Neuronal stem cell (in vitro differentiated cells): Measurements from ENCODE around the gene SLC26A4.
A peak's percentile ranks its signal among the peaks of the same experiment; 100 is the strongest.

ENCODE experiments used
- DNase-seq: peaks from one replicate; pipeline ENCODE4 v3.0.0-alpha.2; 2013; ENCODE audit warnings: low spot score
- H2AFZ ChIP-seq: one replicate; pipeline ENCODE4 v1.6.1; 2013; ENCODE audit warnings: mild to moderate bottlenecking, low read length, inconsistent platforms
- H2AK5ac ChIP-seq: 2 replicates; pipeline ENCODE4 v1.6.1; 2013; ENCODE audit warnings: low read depth, mild to moderate bottlenecking, inconsistent platforms, low read length, moderate library complexity, mixed read lengths
- H2BK120ac ChIP-seq: 2 replicates; pipeline ENCODE4 v1.6.1; 2013; ENCODE audit warnings: low read depth, mild to moderate bottlenecking, inconsistent platforms, low read length, moderate library complexity, mixed read lengths
- H2BK12ac ChIP-seq: one replicate; pipeline ENCODE4 v1.6.1; 2013; ENCODE audit warnings: low read length, inconsistent platforms
- H2BK15ac ChIP-seq: 2 replicates; pipeline ENCODE4 v1.6.1; 2013; ENCODE audit warnings: mild to moderate bottlenecking, low read length, inconsistent platforms, mixed read lengths
- H2BK5ac ChIP-seq: one replicate; pipeline ENCODE4 v1.6.1; 2013; ENCODE audit warnings: inconsistent platforms, mild to moderate bottlenecking, low read length, moderate library complexity
- H3K14ac ChIP-seq: one replicate; pipeline ENCODE4 v1.6.1; 2013; ENCODE audit warnings: low read length, inconsistent platforms
- H3K18ac ChIP-seq: 2 replicates; pipeline ENCODE4 v1.6.1; 2013; ENCODE audit warnings: low read length, inconsistent platforms
- H3K23ac ChIP-seq: 2 replicates; pipeline ENCODE4 v1.6.1; 2013; ENCODE audit warnings: low read depth, mild to moderate bottlenecking, mixed read lengths, low read length, inconsistent platforms; ENCODE audit not compliant: poor library complexity
- H3K27ac ChIP-seq: replicated peaks from 3 replicates; pipeline ENCODE4 v1.5.1; 2013; ENCODE audit warnings: low read length, inconsistent platforms
- H3K27me3 ChIP-seq, 3 experiments: 2 replicates each; pipeline ENCODE4 v1.6.1; 2013; ENCODE audit warnings: low read length in 3 of 3, mild to moderate bottlenecking in 2 of 3, inconsistent platforms in 1 of 3, low read depth in 1 of 3, mixed read lengths in 1 of 3, moderate library complexity in 1 of 3; ENCODE audit not compliant: control insufficient read depth in 3 of 3, insufficient read depth in 3 of 3
- H3K36me3 ChIP-seq, 2 donors: replicated peaks in 1 of 2; 2 replicates each; pipeline ENCODE4 v1.6.1; 2013; ENCODE audit warnings: low read length in 2 of 2; ENCODE audit not compliant: control insufficient read depth in 2 of 2, insufficient read depth in 2 of 2
- H3K4ac ChIP-seq: 2 replicates; pipeline ENCODE4 v1.6.1; 2013; ENCODE audit warnings: inconsistent platforms, mild to moderate bottlenecking, low read length, moderate library complexity
- H3K4me1 ChIP-seq, 2 donors: 1 replicate in 1 of 2; 2 replicates in 1 of 2; pipeline ENCODE4 v1.6.1; 2013; ENCODE audit warnings: low read length in 2 of 2, low read depth in 1 of 2; ENCODE audit not compliant: control insufficient read depth in 2 of 2, insufficient read depth in 1 of 2
- H3K4me2 ChIP-seq: one replicate; pipeline ENCODE4 v1.6.1; 2013; ENCODE audit warnings: mild to moderate bottlenecking, low read length, inconsistent platforms; ENCODE audit not compliant: insufficient read depth, poor library complexity, severe bottlenecking
- H3K4me3 ChIP-seq, 2 donors: 2 replicates each; pipeline ENCODE4 v1.5.1; 2013; ENCODE audit warnings: low read length in 2 of 2, mild to moderate bottlenecking in 2 of 2, inconsistent platforms in 1 of 2, moderate library complexity in 1 of 2
- H3K79me1 ChIP-seq: one replicate; pipeline ENCODE4 v1.6.1; 2013; ENCODE audit warnings: low read depth, mild to moderate bottlenecking, inconsistent platforms, low read length, moderate library complexity
- H3K9ac ChIP-seq: one replicate; pipeline ENCODE4 v1.6.1; 2013; ENCODE audit warnings: mild to moderate bottlenecking, low read depth, low read length, inconsistent platforms; ENCODE audit not compliant: poor library complexity
- H3K9me3 ChIP-seq, 2 donors: replicated peaks in 1 of 2; 2 replicates each; pipeline versions ENCODE3 to v1.6.1; 2013; ENCODE audit warnings: low read length in 2 of 2, mild to moderate bottlenecking in 2 of 2, inconsistent platforms in 1 of 2, low read depth in 1 of 2, mixed read lengths in 1 of 2, moderate library complexity in 1 of 2; ENCODE audit not compliant: control insufficient read depth in 2 of 2, insufficient read depth in 1 of 2
- H4K8ac ChIP-seq: one replicate; pipeline ENCODE4 v1.6.1; 2013; ENCODE audit warnings: low read depth, mild to moderate bottlenecking, inconsistent platforms, low read length, moderate library complexity
- H4K91ac ChIP-seq: one replicate; pipeline ENCODE4 v1.6.1; 2013; ENCODE audit warnings: low read length, low read depth, mild to moderate bottlenecking, inconsistent platforms; ENCODE audit not compliant: poor library complexity
- WGBS, 2 donors: extraction: QIAGEN DNeasy Blood & Tissue Kit; methylation state at CpG; one replicate each; pipeline ENCODE4 v1.1.7; 2013; ENCODE audit warnings: missing lambda C conversion rate in 2 of 2, mixed read lengths in 1 of 2; ENCODE audit not compliant: insufficient read length in 2 of 2, insufficient replicate concordance in 1 of 2; ENCODE audit errors: extremely low coverage in 2 of 2; 5-methylcytosine and 5-hydroxymethylcytosine counted together

Gene SLC26A4

DNA sequence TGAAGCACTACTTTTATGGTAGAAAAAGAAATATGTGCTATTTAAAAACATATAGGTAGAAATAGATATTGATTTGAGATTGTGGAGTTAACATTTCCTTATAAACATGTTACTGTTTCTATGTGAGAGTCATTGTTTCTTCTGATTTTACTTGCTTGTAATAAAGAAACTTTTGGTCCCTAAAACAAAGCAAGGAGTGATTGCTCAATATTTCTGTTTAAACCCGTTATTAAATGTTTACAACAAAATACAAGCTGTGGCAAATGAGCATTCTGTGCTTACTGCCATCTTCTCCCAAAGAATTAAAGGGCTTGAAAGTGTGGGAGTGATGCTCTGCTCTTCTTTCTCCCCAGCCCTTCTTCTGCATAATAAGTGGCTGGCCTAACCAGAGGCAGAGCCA lies 60.7 kb downstream of the SLC26A4 start:
- Histone ChIP-seq H3K36me3 (no peaks in the 10 kb centered on the region), H2BK120ac (no peak overlapping the region), H4K91ac (no peak overlapping the region), H3K4ac (no peak overlapping the region), H3K4me1 (no peaks in the 10 kb centered on the region), H2AK5ac (no peak overlapping the region), H2AFZ (no peak overlapping the region), H3K4me3 (no peak overlapping the region), H2BK12ac (no peak overlapping the region), H3K23ac (no peak overlapping the region), H4K8ac (no peak overlapping the region), H3K4me2 (no peak overlapping the region), H2BK15ac (no peak overlapping the region), H2BK5ac (no peak overlapping the region), H3K18ac (no peak overlapping the region), H3K27ac (no peak overlapping the region), H3K27me3 (peaks cover 0 to 14% (median 0%) of the 10 kb centered on the region in 3 experiments), H3K9ac (no peak overlapping the region), H3K14ac (no peak overlapping the region), H3K9me3 (no peaks in the 10 kb centered on the region), H3K79me1 (no peaks in the 10 kb centered on the region)
- no CpG with 5 or more reads among the region's 1 CpG for WGBS, 2 donors
- DNase-seq, result no peak

DNA sequence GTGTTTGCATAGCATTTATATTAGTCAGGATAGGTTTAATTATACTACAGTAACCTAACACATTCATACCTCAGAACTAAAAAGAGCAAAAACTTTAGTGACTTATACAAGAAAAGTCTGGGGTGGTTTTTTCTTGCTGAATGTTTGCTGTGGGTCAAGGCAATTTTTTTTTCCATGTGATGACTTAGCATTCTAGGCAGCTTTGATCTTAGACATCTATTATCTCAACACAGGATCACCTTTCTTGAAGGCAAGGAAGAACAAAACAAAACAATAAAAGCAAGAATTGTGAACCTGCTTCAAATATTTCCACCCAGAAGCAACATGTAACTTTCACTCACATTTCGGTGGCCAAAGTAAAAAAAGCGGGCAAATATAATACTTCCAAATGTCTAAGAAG lies 62.6 kb downstream of the SLC26A4 start:
- Histone ChIP-seq H3K4me3 (no peak overlapping the region), H4K8ac (no peak overlapping the region), H3K9ac (no peak overlapping the region), H3K36me3 (no peaks in the 10 kb centered on the region), H3K9me3 (no peaks in the 10 kb centered on the region), H2AFZ (no peak overlapping the region), H3K18ac (no peak overlapping the region), H2BK120ac (no peak overlapping the region), H2AK5ac (no peak overlapping the region), H2BK15ac (no peak overlapping the region), H2BK5ac (no peak overlapping the region), H3K27me3 (peaks cover 0 to 11% (median 0%) of the 10 kb centered on the region in 3 experiments), H3K27ac (no peak overlapping the region), H4K91ac (no peak overlapping the region), H3K4me2 (no peak overlapping the region), H3K4ac (no peak overlapping the region), H3K4me1 (no peaks in the 10 kb centered on the region), H3K23ac (no peak overlapping the region), H3K79me1 (no peaks in the 10 kb centered on the region), H2BK12ac (no peak overlapping the region), H3K14ac (no peak overlapping the region)
- no peak for DNase-seq
- no CpG with 5 or more reads among the region's 2 CpGs for WGBS, 2 donors

DNA sequence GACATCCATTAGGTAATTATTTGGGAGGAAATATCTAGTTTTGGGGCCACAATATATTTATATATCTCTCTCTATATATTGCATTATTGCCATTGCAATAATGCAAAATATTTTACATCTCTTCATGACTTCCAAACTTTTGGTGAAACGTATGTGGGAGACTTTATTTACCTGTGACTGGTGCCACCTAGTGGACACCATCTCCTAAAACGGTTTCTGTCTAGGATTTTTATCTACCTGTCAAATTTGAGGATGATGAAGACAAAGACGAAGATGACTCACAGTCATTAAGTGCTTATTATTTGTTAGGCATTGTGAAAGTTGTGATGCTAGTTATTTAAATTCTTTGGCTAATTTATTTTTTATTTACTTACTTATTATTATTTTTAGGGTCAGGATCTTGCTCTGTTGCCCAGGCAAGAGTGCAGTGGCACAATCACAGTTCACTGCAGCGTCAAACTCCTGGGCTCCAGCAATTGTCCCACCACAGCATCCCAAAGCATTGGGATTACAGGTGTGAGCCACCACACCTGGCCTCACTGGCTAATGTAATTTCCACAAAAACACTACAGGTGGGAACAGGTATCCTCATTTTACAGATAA lies 64.6 kb downstream of the SLC26A4 start:
- Histone ChIP-seq H3K23ac (peak overlapping the region; percentile 76), H3K14ac (no peak overlapping the region), H3K79me1 (no peaks in the 10 kb centered on the region), H4K8ac (no peak overlapping the region), H3K18ac (no peak overlapping the region), H3K27me3 (peaks cover 0 to 2% (median 0%) of the 10 kb centered on the region in 3 experiments), H2AK5ac (no peak overlapping the region), H4K91ac (no peak overlapping the region), H2BK120ac (no peak overlapping the region), H3K9ac (no peak overlapping the region), H2BK5ac (no peak overlapping the region), H3K4me2 (no peak overlapping the region), H2BK12ac (no peak overlapping the region), H3K4me1 (no peaks in the 10 kb centered on the region), H3K4me3 (no peak overlapping the region), H3K36me3 (no peaks in the 10 kb centered on the region), H3K4ac (no peak overlapping the region), H3K27ac (no peak overlapping the region), H3K9me3 (no peaks in the 10 kb centered on the region), H2BK15ac (no peak overlapping the region), H2AFZ (no peak overlapping the region)
- peak; percentile 42 for DNase-seq
- WGBS, 2 donors, result no CpG with 5 or more reads among the region's 4 CpGs

DNA sequence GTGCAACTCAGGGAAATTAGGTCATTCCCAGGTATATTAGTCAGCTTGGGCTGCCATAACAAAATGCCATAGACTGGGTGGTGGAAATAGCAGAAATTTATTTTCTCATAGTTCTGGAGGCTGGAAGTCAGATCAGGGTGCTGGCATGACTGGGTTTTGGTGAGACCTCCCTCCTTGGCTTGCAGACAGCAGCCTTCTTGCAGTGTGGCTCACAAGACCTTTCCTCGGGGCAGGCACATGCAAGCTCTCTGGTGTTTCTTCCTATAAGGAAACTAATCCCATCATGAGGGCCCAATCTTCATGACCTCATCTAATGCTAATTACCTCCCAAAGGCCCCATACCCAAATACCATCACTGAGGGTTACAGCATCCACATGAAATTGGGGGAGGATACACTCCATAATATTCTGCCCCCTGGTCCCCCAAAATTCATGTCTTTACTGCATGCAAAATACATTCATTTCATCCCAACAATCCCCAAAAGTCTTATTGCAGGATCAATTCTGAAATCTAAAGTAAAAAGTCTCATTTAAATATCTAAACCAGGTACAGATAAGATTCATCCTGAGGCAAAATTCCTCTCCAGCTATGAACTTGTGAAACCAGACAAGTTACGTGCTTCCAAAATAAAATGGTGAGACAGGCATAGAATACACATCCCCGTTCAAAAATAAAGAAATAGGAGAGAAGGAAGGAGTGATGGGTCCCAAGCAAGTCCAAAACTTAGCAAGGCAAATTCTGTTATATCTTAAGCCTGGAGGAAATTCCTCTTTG lies 65.9 kb downstream of the SLC26A4 start:
- Histone ChIP-seq H3K4ac (no peak overlapping the region), H3K4me2 (no peak overlapping the region), H2AFZ (no peak overlapping the region), H2BK5ac (no peak overlapping the region), H4K91ac (no peak overlapping the region), H3K4me1 (no peaks in the 10 kb centered on the region), H3K14ac (no peak overlapping the region), H3K36me3 (no peaks in the 10 kb centered on the region), H3K9me3 (no peaks in the 10 kb centered on the region), H2AK5ac (no peak overlapping the region), H3K18ac (no peak overlapping the region), H3K27ac (no peak overlapping the region), H3K27me3 (peaks cover 0 to 2% (median 0%) of the 10 kb centered on the region in 3 experiments), H2BK12ac (no peak overlapping the region), H4K8ac (no peak overlapping the region), H3K4me3 (no peak overlapping the region), H2BK120ac (no peak overlapping the region), H2BK15ac (no peak overlapping the region), H3K79me1 (no peaks in the 10 kb centered on the region), H3K23ac (no peak overlapping the region), H3K9ac (no peak overlapping the region)
- no CpG with 5 or more reads among the region's 3 CpGs for whole genome bisulfite sequencing, 2 donors
- no peak for DNase-seq
